K562 (cell line): ENCODE measurements around the gene IL11. TPM values are rescaled to one million over a fixed set of nuclear protein-coding genes. Genes with fewer than 3 reads are reported as not detected.

Experiments
- CLOCK ChIP-seq: fragments of 250-450 bp; sonication (Bioruptor Pico); IDR thresholded peaks from 2 replicates; pipeline ENCODE4 v1.4.0; 2020; ENCODE audit warnings: mild to moderate bottlenecking, moderate library complexity, borderline replicate concordance
- E2F5 ChIP-seq: sonication (generic); formaldehyde crosslinking; IDR thresholded peaks from 2 replicates; pipeline ENCODE4 v1.8.0; 2022; ENCODE audit warnings: mild to moderate bottlenecking, missing genetic modification reagents
- EP400 ChIP-seq: fragments of 450-650 bp; IDR thresholded peaks from 2 replicates; pipeline ENCODE4 v1.6.1; 2017; ENCODE audit warnings: antibody characterized with exemption, mild to moderate bottlenecking, moderate library complexity
- GTF2F1 ChIP-seq: IDR thresholded peaks from 2 replicates; pipeline ENCODE4 v1.6.1; 2011; ENCODE audit warnings: low read depth, low read length, improper control_type of control experiment
- MAZ ChIP-seq, 2 experiments: fragments of 450-650 bp in 1 of 2; sonication (generic) in 1 of 2; formaldehyde crosslinking; IDR thresholded peaks in 1 of 2; conservative IDR thresholded peaks in 1 of 2; 2 replicates each; pipeline versions ENCODE4 v1.4.0 to v1.5.0; 2020; ENCODE audit warnings: mild to moderate bottlenecking in 1 of 2, missing genetic modification reagents in 1 of 2
- RBM14 ChIP-seq: fragments of 200-400 bp; formaldehyde crosslinking; IDR thresholded peaks from 2 replicates; pipeline ENCODE4 v1.6.1; 2018; ENCODE audit warnings: low read depth, mild to moderate bottlenecking, low read length, moderate library complexity, borderline replicate concordance; ENCODE audit not compliant: insufficient read depth
- RNF219 ChIP-seq: fragments of 250-450 bp; sonication (Bioruptor Pico); IDR thresholded peaks from 2 replicates; pipeline ENCODE4 v1.5.0; 2022; ENCODE audit warnings: mild to moderate bottlenecking
- TEAD1 ChIP-seq, 2 experiments: fragments of 450-650 bp in 1 of 2; sonication (generic) in 1 of 2; formaldehyde crosslinking; IDR thresholded peaks; 2 replicates each; pipeline versions ENCODE4 v1.4.0 to v1.8.0; 2020 to 2022; ENCODE audit warnings: mild to moderate bottlenecking in 2 of 2, missing genetic modification reagents in 1 of 2
- ZBED1 ChIP-seq: IDR thresholded peaks from 2 replicates; pipeline ENCODE4 v1.6.1; 2014
- polyA plus RNA-seq, 8 experiments: library from polyadenylated mRNA; depleted of rRNA in 4 of 8; stranded (reverse) in 5 of 8; unstranded in 3 of 8; fragments of >200 nt; fragmentation: Nextera tagmentation in 2 of 8; fragmentation: Illumina TruSeq in 1 of 8; extraction: Ambion mirVana in 2 of 8; extraction: Trizol in 1 of 8; gene quantifications; 2 replicates each; pipeline versions ENCODE4 v1.2.1 to v1.2.3, GENCODE V29; 2011 to 2014; ENCODE audit warnings: inconsistent platforms in 1 of 8, missing spikeins in 1 of 8
- total RNA-seq, 7 experiments: library from RNA; depleted of rRNA in 6 of 7; stranded (reverse); fragments of >200 nt in 6 of 7; fragmentation: Illumina TruSeq in 2 of 7; extraction: Trizol in 2 of 7; gene quantifications; 2 replicates each; pipeline versions ENCODE4 v1.2.1 to v1.2.3, GENCODE V29; 2011 to 2021; ENCODE audit warnings: low replicate concordance in 1 of 7
- TF ChIP-seq, protein P1 (sequence below), 2 experiments: fragments of 450-650 bp in 1 of 2; sonication (generic) in 1 of 2; formaldehyde crosslinking in 1 of 2; IDR thresholded peaks; 2 replicates each; pipeline versions ENCODE4 v1.7.1 to v1.9.0; 2016 to 2022; ENCODE audit warnings: inconsistent platforms in 1 of 2, mild to moderate bottlenecking in 1 of 2, missing genetic modification reagents in 1 of 2
- TF ChIP-seq, protein P2 (sequence below): sonication (generic); formaldehyde crosslinking; IDR thresholded peaks from 2 replicates; pipeline ENCODE4 v1.5.0; 2020; ENCODE audit warnings: missing genetic modification reagents

The IL11 gene
- total and polyA plus RNA-seq, 9 of the 15 experiments (the other 6 are each of a cell fraction or from before 2014, with no cell fraction given), result 0.04 to 0.42 (median 0.06) TPM; not detected in 6

DNA sequence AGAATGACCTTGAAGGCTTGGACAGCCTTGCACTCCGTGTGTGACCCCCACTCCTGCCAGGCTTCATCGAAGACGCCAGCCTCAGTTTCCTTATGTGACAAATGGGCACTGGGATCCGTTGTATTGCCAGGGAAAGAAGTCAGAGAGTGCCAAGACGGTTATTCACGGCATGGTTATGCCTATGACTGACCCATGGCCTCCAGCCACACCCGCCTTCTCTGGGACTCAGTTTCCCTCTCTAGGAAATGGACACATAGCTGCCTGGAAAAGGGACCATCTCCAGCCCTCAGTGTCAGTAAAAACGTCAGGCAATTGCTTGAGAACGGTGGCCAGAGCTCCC lies 38.2 kb upstream of the IL11 start (continued):
- TF ChIP-seq CLOCK (CRISPR knock-in tag), result no peak
- no peak for TF ChIP-seq E2F5 (CRISPR knock-in tag)
- TF ChIP-seq GTF2F1, result no peak
- TF ChIP-seq MAZ (CRISPR knock-in tag; conservative IDR thresholded peaks at IDR 0.05 in 1 of 2, IDR thresholded peaks at IDR 0.05 in 1 of 2), result no peak
- no peak for TF ChIP-seq EP400
- no peak for TF ChIP-seq RBM14
- no peak for TF ChIP-seq ZBED1
- no peak for TF ChIP-seq RNF219 (CRISPR knock-in tag)
- TF ChIP-seq TEAD1 (CRISPR knock-in tag; IDR thresholded peaks at IDR 0.05), result peak in 1 of 2 experiments; percentile 4; a peak in 1 of 4 replicates
- TF ChIP-seq, protein P1, sequence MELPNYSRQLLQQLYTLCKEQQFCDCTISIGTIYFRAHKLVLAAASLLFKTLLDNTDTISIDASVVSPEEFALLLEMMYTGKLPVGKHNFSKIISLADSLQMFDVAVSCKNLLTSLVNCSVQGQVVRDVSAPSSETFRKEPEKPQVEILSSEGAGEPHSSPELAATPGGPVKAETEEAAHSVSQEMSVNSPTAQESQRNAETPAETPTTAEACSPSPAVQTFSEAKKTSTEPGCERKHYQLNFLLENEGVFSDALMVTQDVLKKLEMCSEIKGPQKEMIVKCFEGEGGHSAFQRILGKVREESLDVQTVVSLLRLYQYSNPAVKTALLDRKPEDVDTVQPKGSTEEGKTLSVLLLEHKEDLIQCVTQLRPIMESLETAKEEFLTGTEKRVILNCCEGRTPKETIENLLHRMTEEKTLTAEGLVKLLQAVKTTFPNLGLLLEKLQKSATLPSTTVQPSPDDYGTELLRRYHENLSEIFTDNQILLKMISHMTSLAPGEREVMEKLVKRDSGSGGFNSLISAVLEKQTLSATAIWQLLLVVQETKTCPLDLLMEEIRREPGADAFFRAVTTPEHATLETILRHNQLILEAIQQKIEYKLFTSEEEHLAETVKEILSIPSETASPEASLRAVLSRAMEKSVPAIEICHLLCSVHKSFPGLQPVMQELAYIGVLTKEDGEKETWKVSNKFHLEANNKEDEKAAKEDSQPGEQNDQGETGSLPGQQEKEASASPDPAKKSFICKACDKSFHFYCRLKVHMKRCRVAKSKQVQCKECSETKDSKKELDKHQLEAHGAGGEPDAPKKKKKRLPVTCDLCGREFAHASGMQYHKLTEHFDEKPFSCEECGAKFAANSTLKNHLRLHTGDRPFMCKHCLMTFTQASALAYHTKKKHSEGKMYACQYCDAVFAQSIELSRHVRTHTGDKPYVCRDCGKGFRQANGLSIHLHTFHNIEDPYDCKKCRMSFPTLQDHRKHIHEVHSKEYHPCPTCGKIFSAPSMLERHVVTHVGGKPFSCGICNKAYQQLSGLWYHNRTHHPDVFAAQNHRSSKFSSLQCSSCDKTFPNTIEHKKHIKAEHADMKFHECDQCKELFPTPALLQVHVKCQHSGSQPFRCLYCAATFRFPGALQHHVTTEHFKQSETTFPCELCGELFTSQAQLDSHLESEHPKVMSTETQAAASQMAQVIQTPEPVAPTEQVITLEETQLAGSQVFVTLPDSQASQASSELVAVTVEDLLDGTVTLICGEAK (IDR thresholded peaks at IDR 0.05), result peak; percentile 16; the same call in 1 of the 2 replicates
- TF ChIP-seq, protein P1 (CRISPR knock-in tag; IDR thresholded peaks at IDR 0.05), result no peak
- TF ChIP-seq, protein P2, sequence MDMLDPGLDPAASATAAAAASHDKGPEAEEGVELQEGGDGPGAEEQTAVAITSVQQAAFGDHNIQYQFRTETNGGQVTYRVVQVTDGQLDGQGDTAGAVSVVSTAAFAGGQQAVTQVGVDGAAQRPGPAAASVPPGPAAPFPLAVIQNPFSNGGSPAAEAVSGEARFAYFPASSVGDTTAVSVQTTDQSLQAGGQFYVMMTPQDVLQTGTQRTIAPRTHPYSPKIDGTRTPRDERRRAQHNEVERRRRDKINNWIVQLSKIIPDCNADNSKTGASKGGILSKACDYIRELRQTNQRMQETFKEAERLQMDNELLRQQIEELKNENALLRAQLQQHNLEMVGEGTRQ (CRISPR knock-in tag), result no peak
